Camera-type eye (tissue), 1 donor: ENCODE measurements around the gene USP17L30. TPM values are rescaled to one million over a fixed set of nuclear protein-coding genes. Genes with fewer than 3 reads are reported as not detected.

ENCODE experiments used
- total RNA-seq: library from RNA; depleted of rRNA; stranded (reverse); fragments of >200 nt; gene quantifications from one replicate; pipeline ENCODE4 v1.2.3, GENCODE V29; 2014

The USP17L30 gene
- not detected for total RNA-seq

GRCh38 chr4:9362829-9363228, at the start of gene USP17L30:
Gene USP17L30, plus strand, starts transcription at chr4:9363129. Its CDS starts 0 bp downstream, at chr4:9363129.

GRCh38 chr4:9324865-9325264, 38.1 kb upstream of the USP17L30 start, which contains the start of gene USP17L24:
Gene USP17L24, plus strand, starts transcription at chr4:9325165. Its CDS starts 0 bp downstream, at chr4:9325165.

GRCh38 chr4:9329611-9330010, 33.3 kb upstream of the USP17L30 start, which contains the start of gene USP17L25:
Gene USP17L25, plus strand, starts transcription at chr4:9329911. Its CDS starts 0 bp downstream, at chr4:9329911.

GRCh38 chr4:9334358-9334757, 28.6 kb upstream of the USP17L30 start, which contains the start of gene USP17L26:
Gene USP17L26, plus strand, starts transcription at chr4:9334658. Its CDS starts 0 bp downstream, at chr4:9334658.

GRCh38 chr4:9339103-9339502, 23.8 kb upstream of the USP17L30 start, which contains the start of gene USP17L5:
Gene USP17L5, plus strand, starts transcription at chr4:9339403. Its CDS starts 0 bp downstream, at chr4:9339403.

GRCh38 chr4:9343848-9344247, 19.1 kb upstream of the USP17L30 start, which contains the start of gene USP17L27:
Gene USP17L27, plus strand, starts transcription at chr4:9344148. Its CDS starts 0 bp downstream, at chr4:9344148.

GRCh38 chr4:9348593-9348992, 14.3 kb upstream of the USP17L30 start, which contains the start of gene USP17L28:
Gene USP17L28, plus strand, starts transcription at chr4:9348893. Its CDS starts 0 bp downstream, at chr4:9348893.

GRCh38 chr4:9353338-9353737, 9.6 kb upstream of the USP17L30 start, which contains the start of gene USP17L29:
Gene USP17L29, plus strand, starts transcription at chr4:9353638. Its CDS starts 0 bp downstream, at chr4:9353638.

Other genes starting within 250 kb of the USP17L30 start
- not detected for gene FAM90A26, start 192.7 kb upstream of the USP17L30 start, total RNA-seq
- gene USP17L10, start 152.5 kb upstream of the USP17L30 start, total RNA-seq = not detected
- not detected for gene USP17L11, start 147.7 kb upstream of the USP17L30 start, total RNA-seq
- not detected for gene USP17L12, start 143.0 kb upstream of the USP17L30 start, total RNA-seq
- gene USP17L13, start 138.2 kb upstream of the USP17L30 start, total RNA-seq = not detected
- not detected for gene USP17L15, start 128.7 kb upstream of the USP17L30 start, total RNA-seq
- not detected for gene USP17L17, start 119.2 kb upstream of the USP17L30 start, total RNA-seq
- gene USP17L18, start 114.5 kb upstream of the USP17L30 start, total RNA-seq = not detected
- gene USP17L19, start 109.8 kb upstream of the USP17L30 start, total RNA-seq = not detected
- not detected for gene USP17L20, start 105.0 kb upstream of the USP17L30 start, total RNA-seq
- gene USP17L21, start 100.3 kb upstream of the USP17L30 start, total RNA-seq = not detected
- gene USP17L22, start 95.5 kb upstream of the USP17L30 start, total RNA-seq = not detected
- not detected for gene USP17L24, start 38.0 kb upstream of the USP17L30 start, total RNA-seq
- gene USP17L25, start 33.2 kb upstream of the USP17L30 start, total RNA-seq = not detected
- gene USP17L26, start 28.5 kb upstream of the USP17L30 start, total RNA-seq = not detected
- gene USP17L5, start 23.7 kb upstream of the USP17L30 start, total RNA-seq = not detected
- not detected for gene USP17L27, start 19.0 kb upstream of the USP17L30 start, total RNA-seq
- not detected for gene USP17L28, start 14.2 kb upstream of the USP17L30 start, total RNA-seq
- not detected for gene USP17L29, start 9.5 kb upstream of the USP17L30 start, total RNA-seq
- gene DEFB131A, start 81.3 kb downstream of the USP17L30 start, total RNA-seq = not detected